CD4-positive, CD25-positive, alpha-beta regulatory T cell (primary cell): ENCODE measurements around the gene NBEAL1. TPM values are rescaled to one million over a fixed set of nuclear protein-coding genes. Genes with fewer than 3 reads are reported as not detected.
"Not testable (repeated sequence)": the region's sequence is repeated elsewhere in the genome, so short reads cannot be mapped to it uniquely, and the experiment has no call there.

Experiments
- ATAC-seq, 2 donors: fragments of 150-1000 bp; cut with Tn5 transposase; one replicate each; pipeline ENCODE4 v1.10.0; 2021; ENCODE audit warnings: low read depth in 2 of 2, moderate number of reproducible peaks in 2 of 2, moderate library complexity in 1 of 2
- DNase-seq, 3 donors: peaks; one replicate each; pipeline versions ENCODE4 v3.0.0 to v3.0.0-alpha.2; 2012 to 2022; ENCODE audit warnings: mixed read lengths in 1 of 3
- H3K27ac ChIP-seq: one replicate; pipeline ENCODE4 v1.7.0; 2013; ENCODE audit warnings: mild to moderate bottlenecking, low read length; ENCODE audit not compliant: insufficient read depth, poor library complexity, severe bottlenecking
- H3K27me3 ChIP-seq: one replicate; pipeline ENCODE4 v1.7.0; 2013; ENCODE audit warnings: low read length; ENCODE audit not compliant: control insufficient read depth, insufficient read depth
- H3K36me3 ChIP-seq: one replicate; pipeline ENCODE4 v1.7.0; 2013; ENCODE audit warnings: mild to moderate bottlenecking, low read length, moderate library complexity; ENCODE audit not compliant: control insufficient read depth, insufficient read depth
- H3K4me1 ChIP-seq: 2 replicates; pipeline ENCODE4 v1.7.0; 2013; ENCODE audit warnings: mild to moderate bottlenecking, low read length; ENCODE audit not compliant: insufficient read depth, control insufficient read depth, poor library complexity, severe bottlenecking
- H3K4me3 ChIP-seq: one replicate; pipeline ENCODE4 v1.7.0; 2013; ENCODE audit warnings: low read depth, mild to moderate bottlenecking, low read length, moderate library complexity
- H3K9me3 ChIP-seq, 2 experiments: 1 replicate in 1 of 2; 2 replicates in 1 of 2; pipeline ENCODE4 v1.7.0; 2013; ENCODE audit warnings: low read length in 2 of 2, mild to moderate bottlenecking in 1 of 2, moderate library complexity in 1 of 2; ENCODE audit not compliant: control insufficient read depth in 2 of 2
- H3K27ac Mint-ChIP-seq, 3 donors: one replicate each; pipeline ENCODE4 v1.8.0; 2020 to 2022; ENCODE audit warnings: mild to moderate bottlenecking in 3 of 3, mixed read lengths in 3 of 3, moderate library complexity in 2 of 3
- H3K27me3 Mint-ChIP-seq: one replicate; pipeline ENCODE4 v1.8.0; 2022; ENCODE audit warnings: mild to moderate bottlenecking, mixed read lengths
- H3K36me3 Mint-ChIP-seq: one replicate; pipeline ENCODE4 v1.8.0; 2020; ENCODE audit warnings: mixed read lengths
- H3K4me1 Mint-ChIP-seq, 4 donors: one replicate each; pipeline ENCODE4 v1.8.0; 2020 to 2022; ENCODE audit warnings: mixed read lengths in 4 of 4, mild to moderate bottlenecking in 1 of 4
- H3K4me3 Mint-ChIP-seq, 4 donors: one replicate each; pipeline ENCODE4 v1.8.0; 2020 to 2022; ENCODE audit warnings: mild to moderate bottlenecking in 4 of 4, mixed read lengths in 4 of 4, moderate library complexity in 3 of 4
- H3K9me3 Mint-ChIP-seq, 7 donors: one replicate each; pipeline ENCODE4 v1.8.0; 2020 to 2022; ENCODE audit warnings: mixed read lengths in 7 of 7, mild to moderate bottlenecking in 3 of 7, moderate library complexity in 2 of 7
- polyA plus RNA-seq, 4 donors: library from polyadenylated mRNA; unstranded; fragments of 300-500 nt; fragmentation: Illumina TruSeq; gene quantifications; one replicate each; pipeline ENCODE4 v1.2.3, GENCODE V29; 2021
- total RNA-seq: library from RNA; stranded (reverse); gene quantifications from one replicate; pipeline ENCODE4 v1.2.3, GENCODE V29; 2022

The NBEAL1 gene
- total and polyA plus RNA-seq, 5 donors from 2014 or later, result 6.0 to 18.3 (median 6.5) TPM

DNA sequence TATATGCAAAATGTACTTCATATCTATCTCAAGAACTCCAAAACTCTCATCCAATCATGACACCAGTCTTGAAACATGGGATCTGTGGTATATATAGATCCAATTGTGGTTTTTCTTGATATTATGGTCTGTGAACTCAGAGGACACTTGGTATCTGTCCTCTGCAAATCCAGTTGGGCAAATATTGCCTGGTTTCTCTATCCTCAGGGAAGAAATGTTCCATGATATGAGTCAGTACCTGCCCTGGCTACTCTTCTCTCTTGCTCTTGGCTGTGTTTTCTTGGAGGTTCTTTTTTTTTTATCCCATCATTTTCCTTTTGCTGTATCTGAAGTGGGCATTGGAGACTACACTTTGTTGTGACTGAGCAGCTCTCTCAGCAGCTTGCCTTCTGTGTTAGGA, 10.9 kb downstream of the NBEAL1 start:
- Histone ChIP-seq H3K4me1 (no peaks in the 10 kb centered on the region), H3K36me3 (no peaks in the 10 kb centered on the region), H3K27ac (no peak overlapping the region), H3K4me3 (no peak overlapping the region), H3K27me3 (no peaks in the 10 kb centered on the region), H3K9me3 (no peaks in the 10 kb centered on the region)
- DNase-seq (no peak), ATAC-seq (no peak)
- Mint-ChIP-seq H3K4me3 (no peak overlapping the region), H3K36me3 (no peaks in the 10 kb centered on the region), H3K9me3 (no peaks in the 10 kb centered on the region), H3K27me3 (no peaks in the 10 kb centered on the region), H3K4me1 (peaks cover 0 to 13% (median 3%) of the 10 kb centered on the region in 4 donors), H3K27ac (peak overlapping the region in 1 of 3 donors; percentile 9)

DNA sequence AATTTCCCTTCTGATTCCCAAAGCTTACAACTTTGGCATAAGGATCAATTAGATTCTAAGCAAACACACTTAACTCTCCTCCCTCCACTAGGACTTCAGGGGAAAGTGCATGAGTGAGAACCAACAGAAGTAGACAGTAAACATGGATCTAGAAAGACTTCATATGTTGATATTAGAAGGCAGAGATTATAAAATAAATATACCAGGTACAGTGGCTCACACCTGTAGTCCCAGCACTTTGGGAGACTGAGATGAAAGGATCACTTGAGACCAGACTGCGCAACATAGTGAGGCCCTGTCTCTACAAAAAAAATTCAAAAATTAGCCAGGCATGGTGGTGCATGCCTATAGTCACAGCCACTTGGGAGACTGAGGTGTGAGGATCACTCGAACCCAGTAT, 15.9 kb downstream of the NBEAL1 start:
- DNase-seq, result no peak
- H3K36me3 Mint-ChIP-seq, result peaks cover 4% of the 10 kb centered on the region
- H3K27me3 Mint-ChIP-seq, result no peaks in the 10 kb centered on the region
- no peaks in the 10 kb centered on the region for H3K27me3 ChIP-seq
- peaks cover 0 to 4% (median 0%) of the 10 kb centered on the region in 7 donors for H3K9me3 Mint-ChIP-seq
- peaks cover 2 to 21% (median 8%) of the 10 kb centered on the region in 4 donors for H3K4me1 Mint-ChIP-seq
- no peaks in the 10 kb centered on the region for H3K36me3 ChIP-seq
- no peak overlapping the region for H3K27ac Mint-ChIP-seq
- no peak overlapping the region for H3K4me3 Mint-ChIP-seq
- H3K4me1 ChIP-seq, result no peaks in the 10 kb centered on the region
- ATAC-seq, result no peak
- H3K27ac ChIP-seq, result no peak overlapping the region
- no peak overlapping the region for H3K4me3 ChIP-seq
- no peaks in the 10 kb centered on the region for H3K9me3 ChIP-seq

DNA sequence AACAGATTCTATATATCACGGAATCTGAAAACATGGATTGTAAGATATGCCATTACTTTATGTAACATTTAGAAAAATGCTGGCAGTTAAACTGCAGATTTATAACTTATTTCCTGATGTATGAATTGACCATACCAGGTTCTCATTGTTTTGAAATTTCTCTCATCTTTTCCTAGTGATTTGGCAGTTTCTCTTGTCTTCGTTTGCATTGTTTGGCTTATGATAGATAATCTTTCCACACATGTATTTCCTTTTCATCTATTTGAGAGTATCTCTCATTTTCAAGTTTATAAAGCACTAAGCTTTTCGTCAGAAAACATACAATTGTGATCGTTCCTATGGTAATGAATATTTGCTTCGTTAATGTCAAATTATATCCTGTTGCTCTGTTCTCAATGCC, 16.3 kb downstream of the NBEAL1 start:
- peaks cover 2 to 21% (median 8%) of the 10 kb centered on the region in 4 donors for H3K4me1 Mint-ChIP-seq
- no peaks in the 10 kb centered on the region for H3K27me3 Mint-ChIP-seq
- peaks cover 0 to 4% (median 0%) of the 10 kb centered on the region in 7 donors for H3K9me3 Mint-ChIP-seq
- Histone ChIP-seq H3K9me3 (no peaks in the 10 kb centered on the region), H3K36me3 (no peaks in the 10 kb centered on the region), H3K27me3 (no peaks in the 10 kb centered on the region), H3K4me3 (no peak overlapping the region), H3K4me1 (no peaks in the 10 kb centered on the region), H3K27ac (no peak overlapping the region)
- peaks cover 4% of the 10 kb centered on the region for H3K36me3 Mint-ChIP-seq
- DNase-seq (no peak), ATAC-seq (no peak)
- H3K4me3 Mint-ChIP-seq, result no peak overlapping the region
- H3K27ac Mint-ChIP-seq, result no peak overlapping the region

DNA sequence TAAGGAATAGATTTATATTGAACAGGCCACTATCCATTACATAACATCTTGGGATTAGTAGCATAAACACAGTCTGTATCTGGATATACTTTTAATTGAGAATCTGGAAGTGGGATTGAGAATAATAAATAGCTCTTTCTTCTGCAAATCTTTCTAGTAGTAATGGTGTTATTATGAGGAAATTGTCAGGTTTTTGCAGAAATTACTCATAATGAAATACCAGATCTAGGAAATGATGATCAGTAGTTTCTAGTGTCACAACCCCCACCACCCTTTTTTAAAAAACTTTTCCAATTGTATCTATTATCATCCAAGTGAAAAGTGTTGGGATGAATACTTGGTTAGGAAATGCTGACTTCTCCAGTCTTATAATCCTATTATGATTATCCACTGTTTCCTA, 18.7 kb downstream of the NBEAL1 start:
- peaks cover 4% of the 10 kb centered on the region for H3K36me3 Mint-ChIP-seq
- no peaks in the 10 kb centered on the region for H3K4me1 ChIP-seq
- H3K27ac Mint-ChIP-seq, result no peak overlapping the region
- no peak overlapping the region for H3K4me3 ChIP-seq
- H3K9me3 ChIP-seq, result no peaks in the 10 kb centered on the region
- H3K4me1 Mint-ChIP-seq, result peaks cover 2 to 21% (median 9%) of the 10 kb centered on the region in 4 donors
- DNase-seq (peak in 1 of 3 donors; percentile 26), ATAC-seq (no peak)
- no peak overlapping the region for H3K27ac ChIP-seq
- H3K27me3 Mint-ChIP-seq, result no peaks in the 10 kb centered on the region
- H3K4me3 Mint-ChIP-seq, result no peak overlapping the region
- peaks cover 0 to 4% (median 0%) of the 10 kb centered on the region in 7 donors for H3K9me3 Mint-ChIP-seq
- H3K36me3 ChIP-seq, result no peaks in the 10 kb centered on the region
- H3K27me3 ChIP-seq, result no peaks in the 10 kb centered on the region

DNA sequence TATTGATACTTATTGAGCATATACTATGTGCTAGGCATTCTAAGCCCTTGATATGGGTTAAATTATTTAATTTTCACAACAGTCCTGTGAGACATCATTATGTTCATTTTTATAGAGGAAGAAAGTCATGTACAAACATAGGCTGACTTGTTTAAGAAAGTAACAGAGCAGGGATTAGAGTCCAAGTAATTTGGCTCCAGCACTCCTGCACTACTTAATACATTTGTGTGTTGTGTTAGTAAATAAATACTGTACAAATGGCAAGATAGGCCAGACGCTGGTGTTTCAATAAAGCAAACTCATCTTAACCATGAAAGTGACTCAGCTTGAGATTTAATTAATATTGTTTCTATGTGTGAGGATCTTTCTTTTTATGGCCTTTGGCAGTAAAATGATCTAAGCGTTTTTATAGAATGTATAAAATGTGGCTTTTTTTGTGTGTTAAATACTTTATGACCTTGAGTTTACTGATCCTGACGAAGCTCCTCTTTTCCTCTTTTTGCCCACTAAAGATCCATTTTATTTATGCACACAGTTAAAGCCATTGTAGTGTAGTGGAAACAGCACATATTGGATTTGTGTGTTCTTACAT, 21.3 kb downstream of the NBEAL1 start:
- H3K36me3 Mint-ChIP-seq, result peaks cover 12% of the 10 kb centered on the region
- H3K4me1 Mint-ChIP-seq, result peaks cover 2 to 21% (median 8%) of the 10 kb centered on the region in 4 donors
- Histone ChIP-seq H3K4me1 (no peaks in the 10 kb centered on the region), H3K4me3 (no peak overlapping the region), H3K27ac (no peak overlapping the region), H3K27me3 (no peaks in the 10 kb centered on the region), H3K9me3 (no peaks in the 10 kb centered on the region), H3K36me3 (no peaks in the 10 kb centered on the region)
- H3K4me3 Mint-ChIP-seq, result no peak overlapping the region
- peaks cover 0 to 4% (median 0%) of the 10 kb centered on the region in 7 donors for H3K9me3 Mint-ChIP-seq
- H3K27ac Mint-ChIP-seq, result no peak overlapping the region
- DNase-seq (no peak), ATAC-seq (no peak)
- no peaks in the 10 kb centered on the region for H3K27me3 Mint-ChIP-seq

DNA sequence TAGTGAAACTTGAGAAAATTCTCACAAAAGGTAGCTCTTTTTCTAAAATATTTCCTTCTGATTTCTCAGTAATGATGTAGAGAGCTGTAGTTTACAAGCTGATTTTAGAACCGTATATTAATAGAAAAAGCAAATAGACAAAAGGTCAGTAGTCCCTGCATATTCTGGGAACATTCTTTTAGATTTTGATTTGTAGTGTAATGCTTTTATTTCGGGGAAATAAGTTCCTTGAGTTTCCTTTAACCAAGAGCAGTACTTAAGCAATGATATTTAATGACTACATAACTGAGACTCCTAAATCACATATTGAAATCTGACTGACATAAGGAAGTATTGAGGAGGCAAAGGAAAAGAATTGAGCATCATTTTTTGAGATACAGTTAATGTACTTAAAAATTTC, 22.4 kb downstream of the NBEAL1 start:
- peaks cover 0 to 2% (median 0%) of the 10 kb centered on the region in 7 donors for H3K9me3 Mint-ChIP-seq
- Histone ChIP-seq H3K27me3 (no peaks in the 10 kb centered on the region), H3K36me3 (no peaks in the 10 kb centered on the region), H3K4me1 (no peaks in the 10 kb centered on the region), H3K27ac (no peak overlapping the region), H3K9me3 (no peaks in the 10 kb centered on the region), H3K4me3 (no peak overlapping the region)
- peaks cover 2 to 11% (median 5%) of the 10 kb centered on the region in 4 donors for H3K4me1 Mint-ChIP-seq
- no peak for ATAC-seq
- no peak for DNase-seq
- H3K4me3 Mint-ChIP-seq, result no peak overlapping the region
- no peaks in the 10 kb centered on the region for H3K27me3 Mint-ChIP-seq
- H3K36me3 Mint-ChIP-seq, result peaks cover 19% of the 10 kb centered on the region
- no peak overlapping the region for H3K27ac Mint-ChIP-seq

DNA sequence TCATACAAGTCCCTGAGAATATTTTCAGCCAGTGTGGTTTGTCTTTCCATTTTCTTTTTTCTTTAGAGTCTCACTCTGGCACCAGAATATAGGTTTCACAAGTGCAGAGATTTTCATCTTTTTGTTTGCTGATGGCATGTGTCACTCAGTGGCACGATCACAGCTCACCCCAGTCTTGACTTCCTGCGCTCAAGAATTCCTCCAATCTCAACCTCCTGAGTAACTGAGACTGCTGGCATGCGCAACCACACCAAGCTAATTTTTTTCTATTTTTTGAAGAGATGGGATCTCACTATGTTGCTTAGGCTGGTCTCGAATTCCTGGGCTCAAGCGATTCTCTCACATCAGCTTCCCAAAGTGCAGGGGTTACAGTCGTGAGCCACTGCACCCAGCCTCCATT, 23.9 kb downstream of the NBEAL1 start:
- no peak overlapping the region for H3K27ac Mint-ChIP-seq
- H3K27me3 Mint-ChIP-seq, result no peaks in the 10 kb centered on the region
- no peaks in the 10 kb centered on the region for H3K4me1 ChIP-seq
- no peaks in the 10 kb centered on the region for H3K9me3 ChIP-seq
- peaks cover 0 to 1% (median 0%) of the 10 kb centered on the region in 7 donors for H3K9me3 Mint-ChIP-seq
- no peak for DNase-seq
- H3K4me1 Mint-ChIP-seq, result peaks cover 2 to 5% (median 4%) of the 10 kb centered on the region in 4 donors
- H3K36me3 ChIP-seq, result no peaks in the 10 kb centered on the region
- no peak overlapping the region for H3K4me3 Mint-ChIP-seq
- H3K27me3 ChIP-seq, result no peaks in the 10 kb centered on the region
- H3K36me3 Mint-ChIP-seq, result peaks cover 24% of the 10 kb centered on the region
- H3K27ac ChIP-seq, result no peak overlapping the region
- no peak overlapping the region for H3K4me3 ChIP-seq
- no peak for ATAC-seq

DNA sequence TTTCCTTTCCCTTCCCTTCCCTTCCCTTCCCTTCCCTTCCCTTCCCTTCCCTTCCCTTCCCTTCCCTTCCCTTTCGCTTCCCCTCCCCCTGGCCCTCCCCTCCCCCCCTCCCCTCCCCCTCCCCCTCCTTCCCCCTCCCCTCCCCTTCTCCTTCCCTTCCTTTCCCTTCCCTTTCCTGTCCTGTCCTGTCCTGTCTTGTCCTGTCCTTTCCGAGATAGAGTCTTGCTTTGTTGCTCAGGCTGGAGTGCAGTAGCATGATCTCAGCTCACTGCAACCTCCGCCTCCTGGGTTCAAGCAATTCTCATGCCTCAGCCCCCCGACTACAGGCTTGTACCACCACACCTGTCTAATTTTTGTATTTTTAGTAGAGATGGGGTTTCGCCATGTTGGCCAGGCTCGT, 24.5 kb downstream of the NBEAL1 start:
- DNase-seq, H3K9me3 Mint-ChIP-seq, H3K36me3 ChIP-seq, H3K27ac ChIP-seq, H3K4me1 ChIP-seq, H3K4me1 Mint-ChIP-seq, H3K9me3 ChIP-seq, H3K4me3 Mint-ChIP-seq, H3K4me3 ChIP-seq, H3K27me3 ChIP-seq, H3K27me3 Mint-ChIP-seq, ATAC-seq, H3K27ac Mint-ChIP-seq: not testable (repeated sequence)
- peaks cover 28% of the 10 kb centered on the region for H3K36me3 Mint-ChIP-seq
